Measurements from ENCODE around the gene SLC41A3.
"Not testable (repeated sequence)": the region's sequence is repeated elsewhere in the genome, so short reads cannot be mapped to it uniquely, and the experiment has no call there.

Gene SLC41A3

GRCh38 chr3:126080970-126081369 is 3.0 kb downstream of the SLC41A3 start:
- DNase-seq = no peak

GRCh38 chr3:126078866-126079265 is 5.1 kb downstream of the SLC41A3 start:
- DNase-seq = no peak

GRCh38 chr3:126077754-126078153 is 6.2 kb downstream of the SLC41A3 start:
- no peak for DNase-seq

GRCh38 chr3:126076140-126076539 is 7.8 kb downstream of the SLC41A3 start:
- DNase-seq = no peak

GRCh38 chr3:126070146-126070545 is 13.8 kb downstream of the SLC41A3 start:
- no peak for DNase-seq

GRCh38 chr3:126067959-126068358 is 16.0 kb downstream of the SLC41A3 start:
- DNase-seq = no peak

GRCh38 chr3:126066676-126067075 is 17.2 kb downstream of the SLC41A3 start:
- DNase-seq = not testable (repeated sequence)

GRCh38 chr3:126065876-126066275 is 18.0 kb downstream of the SLC41A3 start:
- DNase-seq = no peak

- no peak for DNase-seq
These were observed 19.2 kb downstream of the SLC41A3 start for GRCh38 chr3:126064627-126065258.

GRCh38 chr3:126063358-126063965 is 20.5 kb downstream of the SLC41A3 start:
- no peak for DNase-seq

GRCh38 chr3:126061301-126062032 is 22.5 kb downstream of the SLC41A3 start:
- DNase-seq = no peak

GRCh38 chr3:126060613-126061145 is 23.2 kb downstream of the SLC41A3 start:
- no peak for DNase-seq

- DNase-seq = no peak
These were observed 25.3 kb downstream of the SLC41A3 start for GRCh38 chr3:126058666-126059065.

- DNase-seq = no peak
These were observed 26.0 kb downstream of the SLC41A3 start for GRCh38 chr3:126057936-126058335.

GRCh38 chr3:126057501-126057819 is 26.5 kb downstream of the SLC41A3 start:
- DNase-seq = no peak

- no peak for DNase-seq
These were observed 27.0 kb downstream of the SLC41A3 start for GRCh38 chr3:126056681-126057500.

GRCh38 chr3:126056088-126056487 is 27.8 kb downstream of the SLC41A3 start:
- no peak for DNase-seq

- no peak for DNase-seq
These were observed 29.1 kb downstream of the SLC41A3 start for GRCh38 chr3:126054870-126055269.

GRCh38 chr3:126053949-126054569 is 29.9 kb downstream of the SLC41A3 start:
- DNase-seq = no peak

- no peak for DNase-seq
These were observed 30.4 kb downstream of the SLC41A3 start for GRCh38 chr3:126053513-126053912.

- no peak for DNase-seq
These were observed 31.5 kb downstream of the SLC41A3 start for GRCh38 chr3:126052196-126053058.

GRCh38 chr3:126051741-126052140 is 32.2 kb downstream of the SLC41A3 start:
- DNase-seq = no peak
